ENCODE results near the gene STPG3.
A peak's percentile ranks its signal among the peaks of the same experiment; 100 is the strongest.

STPG3 gene

DNA sequence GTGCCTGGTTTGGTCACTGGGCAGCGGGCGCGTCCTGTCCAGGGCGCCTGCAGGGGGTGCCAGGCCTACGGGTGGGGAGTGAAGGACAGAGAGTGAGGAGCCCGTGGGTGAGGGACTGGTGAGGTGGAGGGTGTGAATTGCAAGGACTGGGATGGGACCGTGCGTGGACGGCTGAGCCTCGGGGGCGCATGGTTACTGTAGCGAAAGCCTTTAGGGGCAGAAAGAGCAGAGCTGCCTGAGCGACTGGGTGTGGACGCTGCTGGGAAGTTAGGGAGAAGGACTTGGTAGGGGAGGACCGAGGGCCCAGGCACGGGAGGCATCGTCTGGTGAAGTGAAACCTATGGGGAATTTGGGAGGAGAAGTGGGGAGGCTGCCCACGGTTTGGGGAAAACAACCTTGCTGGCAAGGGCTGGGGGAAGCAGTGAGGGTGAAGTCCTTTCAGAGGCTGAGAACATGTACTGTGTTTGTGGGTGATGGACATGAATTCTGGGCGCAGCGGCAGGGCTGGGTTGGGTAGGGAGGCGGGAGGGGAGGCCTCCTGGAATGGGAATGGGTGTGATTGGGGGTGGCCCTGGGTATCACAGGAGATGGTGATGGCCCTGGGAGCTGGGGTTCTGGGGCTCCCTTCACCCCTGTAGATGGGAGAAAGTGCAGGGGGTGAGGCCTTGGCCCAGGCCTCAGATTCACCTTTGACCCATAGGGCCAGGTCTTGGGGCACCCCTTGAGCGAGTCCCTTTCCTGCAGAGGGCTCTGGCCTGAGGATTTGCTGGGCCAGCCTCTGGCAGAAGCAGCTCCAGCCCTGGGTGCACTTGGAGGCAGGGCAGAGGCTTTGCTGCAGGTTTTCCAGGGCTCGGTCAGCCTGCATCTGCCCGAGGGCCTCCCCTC, 24.7 kb downstream of the STPG3 start:
- TF ChIP-seq, protein P1, sequence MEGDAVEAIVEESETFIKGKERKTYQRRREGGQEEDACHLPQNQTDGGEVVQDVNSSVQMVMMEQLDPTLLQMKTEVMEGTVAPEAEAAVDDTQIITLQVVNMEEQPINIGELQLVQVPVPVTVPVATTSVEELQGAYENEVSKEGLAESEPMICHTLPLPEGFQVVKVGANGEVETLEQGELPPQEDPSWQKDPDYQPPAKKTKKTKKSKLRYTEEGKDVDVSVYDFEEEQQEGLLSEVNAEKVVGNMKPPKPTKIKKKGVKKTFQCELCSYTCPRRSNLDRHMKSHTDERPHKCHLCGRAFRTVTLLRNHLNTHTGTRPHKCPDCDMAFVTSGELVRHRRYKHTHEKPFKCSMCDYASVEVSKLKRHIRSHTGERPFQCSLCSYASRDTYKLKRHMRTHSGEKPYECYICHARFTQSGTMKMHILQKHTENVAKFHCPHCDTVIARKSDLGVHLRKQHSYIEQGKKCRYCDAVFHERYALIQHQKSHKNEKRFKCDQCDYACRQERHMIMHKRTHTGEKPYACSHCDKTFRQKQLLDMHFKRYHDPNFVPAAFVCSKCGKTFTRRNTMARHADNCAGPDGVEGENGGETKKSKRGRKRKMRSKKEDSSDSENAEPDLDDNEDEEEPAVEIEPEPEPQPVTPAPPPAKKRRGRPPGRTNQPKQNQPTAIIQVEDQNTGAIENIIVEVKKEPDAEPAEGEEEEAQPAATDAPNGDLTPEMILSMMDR (IDR thresholded peaks at IDR 0.05; ENCODE audit: borderline replicate concordance, control extremely low read depth, extremely low read depth, insufficient read depth, missing control alignments): no peak
- DNase-seq (ENCODE audit: low spot score): no peak
- in situ Hi-C loops (cut with MboI; ENCODE audit: low sequenced_read_pairs, unreplicated experiment): loop anchor here (25.0 kb wide), 1 partner anchor 261 kb away; no protein-coding TSS in a partner anchor

DNA sequence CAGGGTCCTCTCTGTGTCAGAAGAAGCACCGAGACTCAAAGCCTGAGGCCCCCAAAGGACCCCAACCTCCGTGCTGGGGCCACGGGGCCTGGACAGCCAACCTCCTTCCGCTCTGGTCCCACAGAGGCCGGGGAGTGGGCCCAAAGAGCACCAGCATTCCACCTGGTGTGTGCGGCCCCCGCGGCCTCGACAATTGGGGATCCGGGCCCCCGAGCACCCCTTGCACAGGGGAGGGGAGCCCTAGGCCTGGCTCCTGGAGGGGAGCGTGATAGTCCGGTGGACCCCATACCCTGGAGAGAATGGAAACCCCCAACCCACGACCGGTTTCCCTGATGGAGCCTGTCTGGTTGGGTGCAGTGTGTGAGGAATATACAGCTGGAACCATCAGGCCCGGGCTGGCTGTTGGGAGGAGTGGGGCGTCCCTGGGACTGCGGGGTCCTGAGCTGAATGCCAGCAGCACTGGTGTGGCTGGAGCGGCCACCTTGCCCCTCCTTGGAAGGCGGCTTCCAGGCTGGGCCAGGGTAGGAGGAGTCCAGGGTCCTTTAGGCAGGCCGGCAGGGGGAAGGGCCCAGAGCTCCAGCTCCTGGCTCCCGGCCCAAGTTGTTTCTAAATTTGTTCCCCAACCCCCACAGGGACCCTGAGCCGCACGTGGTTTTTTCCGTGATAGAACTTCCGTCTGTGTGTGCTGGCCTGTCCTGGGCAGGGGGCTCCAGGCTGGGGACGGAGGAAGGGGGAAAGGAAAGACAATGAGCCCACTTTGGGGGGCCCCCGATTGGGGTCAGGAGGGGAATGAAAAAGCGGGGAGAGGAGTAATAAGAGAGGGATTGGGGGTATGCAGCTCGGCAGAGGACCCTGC, 25.6 kb downstream of the STPG3 start:
- in situ Hi-C loops (cut with MboI; ENCODE audit: low sequenced_read_pairs, unreplicated experiment): loop anchor here (25.0 kb wide), 1 partner anchor 261 kb away; no protein-coding TSS in a partner anchor
- no peak for DNase-seq (ENCODE audit: low spot score)
- TF ChIP-seq, protein P1 (IDR thresholded peaks at IDR 0.05; ENCODE audit: borderline replicate concordance, control extremely low read depth, extremely low read depth, insufficient read depth, missing control alignments): no peak

DNA sequence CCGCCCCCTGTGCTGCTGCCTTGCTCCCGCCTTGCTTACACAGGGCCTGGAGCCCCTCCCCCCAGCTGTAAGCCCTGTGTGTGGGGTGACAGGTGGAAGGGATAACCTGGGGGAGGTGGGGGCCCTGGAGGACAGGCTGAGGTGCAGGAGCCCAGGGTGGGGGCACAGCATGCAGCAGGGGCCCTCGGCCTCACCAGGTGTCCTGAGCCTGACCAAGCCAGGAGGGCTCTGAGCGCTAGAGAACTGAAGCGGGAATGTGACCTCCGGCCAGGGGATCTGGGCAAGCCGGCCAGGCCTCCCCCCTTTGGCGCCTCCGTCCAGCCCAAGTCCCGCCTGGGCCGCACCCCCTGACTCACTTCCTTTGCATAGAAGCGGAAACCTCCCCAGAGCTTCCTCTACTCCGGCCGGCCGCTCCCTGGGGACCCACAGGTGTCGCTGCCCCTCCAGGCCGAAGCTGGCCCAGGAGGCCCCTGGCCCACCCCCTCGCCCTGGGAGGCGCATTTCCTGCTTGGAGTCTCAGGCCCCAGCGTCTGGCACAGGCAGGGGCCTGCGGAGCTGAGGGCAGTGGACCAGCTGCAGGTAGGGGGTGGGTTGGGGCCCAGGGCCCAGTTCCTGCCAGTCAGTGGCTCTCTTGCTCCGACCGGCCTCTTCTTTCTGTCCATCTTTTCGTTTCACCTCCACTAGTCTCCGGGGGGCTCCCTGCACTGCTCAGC, 26.4 kb downstream of the STPG3 start, which contains the start of gene TOR4A:
TSS of gene TOR4A (plus strand) at position 398 of the 713 bp plus-strand sequence. CDS start 964 bp downstream, outside the sequence.
- DNase-seq (ENCODE audit: low spot score): peak; percentile 95
- in situ Hi-C loops (cut with MboI; ENCODE audit: low sequenced_read_pairs, unreplicated experiment): loop anchor here (25.0 kb wide), 1 partner anchor 260 kb away; no protein-coding TSS in a partner anchor

DNA sequence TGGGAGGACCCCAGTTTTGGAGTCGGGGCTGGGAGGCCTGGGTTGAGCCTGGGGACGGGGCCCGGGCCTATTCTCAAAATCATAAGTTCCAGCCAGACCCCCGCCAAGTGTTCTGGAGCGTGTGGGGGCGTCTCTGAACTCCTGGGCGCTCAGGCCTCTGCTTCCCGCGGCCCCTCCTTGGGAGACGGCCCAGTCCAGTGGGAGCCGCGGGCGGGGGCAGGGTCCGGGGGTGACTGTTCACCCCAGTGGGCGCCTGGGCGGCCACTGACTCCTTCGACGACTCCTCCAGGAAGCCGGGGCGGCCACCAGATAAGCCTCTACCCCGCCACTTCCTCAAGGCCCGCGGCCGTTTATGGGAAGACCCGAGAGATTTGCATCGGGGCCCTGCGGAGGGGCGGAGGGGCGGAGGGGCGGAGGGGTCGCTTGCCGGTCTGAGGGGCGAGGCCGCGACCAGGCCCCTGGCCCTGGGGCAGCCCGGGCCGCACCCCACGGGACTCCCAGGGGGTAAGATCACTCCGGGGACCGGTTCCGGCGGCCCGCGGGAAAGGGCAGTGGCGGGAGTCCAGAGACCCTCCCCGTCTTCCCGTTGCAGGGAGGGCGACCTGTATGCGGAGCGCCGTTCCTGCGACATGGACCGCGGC, 27.1 kb downstream of the STPG3 start:
- in situ Hi-C loops (cut with MboI; ENCODE audit: low sequenced_read_pairs, unreplicated experiment): loop anchor here (25.0 kb wide), 1 partner anchor 259 kb away; no protein-coding TSS in a partner anchor
- TF ChIP-seq, protein P1 (IDR thresholded peaks at IDR 0.05; ENCODE audit: borderline replicate concordance, control extremely low read depth, extremely low read depth, insufficient read depth, missing control alignments): no peak
- no peak for DNase-seq (ENCODE audit: low spot score)

More for the DNA sequence above, 26.4 kb downstream of the STPG3 start, which contains the start of gene TOR4A:
- TF ChIP-seq, protein P1 (IDR thresholded peaks at IDR 0.05; ENCODE audit: borderline replicate concordance, control extremely low read depth, extremely low read depth, insufficient read depth, missing control alignments): peak; percentile 26

DNA sequence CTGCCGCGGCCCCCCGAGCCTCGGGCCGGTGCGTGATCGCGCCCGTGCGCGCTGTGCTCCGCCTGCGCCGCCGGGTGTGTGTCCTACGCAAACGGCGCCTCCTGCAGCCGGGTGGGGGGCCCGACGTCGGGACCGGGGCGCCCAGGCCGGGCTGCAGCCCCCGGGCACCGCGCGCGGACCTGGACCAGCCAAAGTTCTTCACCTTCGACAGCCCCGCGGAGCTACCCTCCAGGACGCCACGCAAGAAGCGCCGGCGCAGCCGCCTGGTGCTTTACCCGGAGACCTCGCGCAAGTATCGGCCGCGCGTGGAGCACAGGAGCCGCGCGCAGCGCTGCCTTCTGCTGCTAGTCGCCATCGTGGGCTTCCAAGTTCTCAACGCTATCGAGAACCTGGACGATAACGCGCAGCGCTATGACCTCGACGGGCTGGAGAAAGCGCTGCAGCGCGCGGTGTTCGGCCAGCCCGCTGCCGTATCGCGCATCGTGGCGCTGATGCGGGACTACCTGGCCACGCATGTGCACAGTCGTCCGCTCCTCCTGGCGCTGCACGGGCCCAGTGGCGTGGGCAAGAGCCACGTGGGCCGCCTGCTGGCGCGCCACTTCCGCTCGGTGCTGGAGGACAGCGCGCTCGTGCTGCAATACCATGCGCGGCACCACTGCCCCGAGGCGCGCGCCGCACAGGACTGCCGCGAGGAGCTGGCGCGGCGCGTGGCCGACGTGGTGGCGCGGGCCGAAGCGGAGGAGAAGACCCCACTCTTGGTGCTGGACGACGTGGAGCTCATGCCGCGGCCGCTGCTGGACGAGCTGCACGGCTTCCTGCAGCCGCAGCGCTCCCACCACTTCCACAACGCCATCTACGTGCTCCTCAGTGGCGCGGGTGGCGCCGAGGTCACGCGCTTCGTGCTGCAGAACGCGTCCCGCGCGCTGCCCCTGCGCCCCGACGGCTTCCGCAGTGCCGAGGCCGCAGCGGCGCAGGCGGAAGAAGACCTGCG, 27.9 kb downstream of the STPG3 start:
- in situ Hi-C loops (cut with MboI; ENCODE audit: low sequenced_read_pairs, unreplicated experiment): loop anchor here (25.0 kb wide), 1 partner anchor 258 kb away; no protein-coding TSS in a partner anchor
- DNase-seq (ENCODE audit: low spot score): no peak
- TF ChIP-seq, protein P1 (IDR thresholded peaks at IDR 0.05; ENCODE audit: borderline replicate concordance, control extremely low read depth, extremely low read depth, insufficient read depth, missing control alignments): no peak
